ENCODE measurements around the gene NME8. TPM values are rescaled to one million over a fixed set of nuclear protein-coding genes. Genes with fewer than 3 reads are reported as not detected.

The NME8 gene
- total RNA-seq, 1 donor from 2014 or later = not detected

DNA sequence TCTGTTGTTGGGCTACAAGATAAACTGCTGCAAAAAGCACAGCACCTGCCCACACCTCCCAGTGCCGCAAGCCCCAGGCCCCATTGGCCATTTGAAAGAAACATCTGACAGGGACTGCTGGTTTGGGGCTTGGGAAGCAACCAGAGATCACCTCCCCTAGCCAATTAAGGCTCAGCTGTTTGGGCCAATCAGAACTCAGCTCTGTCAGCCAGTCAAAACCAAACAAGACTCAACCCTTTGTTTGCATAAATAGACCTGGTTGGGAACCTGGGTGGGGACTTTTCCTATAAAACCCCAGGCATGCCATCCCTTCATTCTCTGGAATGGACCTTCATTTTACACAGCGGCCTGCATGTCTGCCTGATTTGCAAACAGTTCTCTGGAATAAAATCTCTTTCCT, 17.2 kb upstream of the NME8 start:
- DNase-seq (ENCODE audit: low spot score) = no peak
- Mint-ChIP-seq H3K27ac (no peak overlapping the region), H3K9me3 (no peaks in the 10 kb centered on the region), H3K4me3 (no peak overlapping the region), H3K27me3 (ENCODE audit: insufficient read depth) (peaks cover 16% of the 10 kb centered on the region), H3K36me3 (ENCODE audit: low read depth) (no peaks in the 10 kb centered on the region), H3K4me1 (ENCODE audit: low read depth) (peaks cover 19% of the 10 kb centered on the region)
- intact Hi-C loops (cut with micrococcal nuclease) = loop anchor here (5.0 kb wide), 2 partner anchors 479 to 624 kb away; no protein-coding TSS in a partner anchor

DNA sequence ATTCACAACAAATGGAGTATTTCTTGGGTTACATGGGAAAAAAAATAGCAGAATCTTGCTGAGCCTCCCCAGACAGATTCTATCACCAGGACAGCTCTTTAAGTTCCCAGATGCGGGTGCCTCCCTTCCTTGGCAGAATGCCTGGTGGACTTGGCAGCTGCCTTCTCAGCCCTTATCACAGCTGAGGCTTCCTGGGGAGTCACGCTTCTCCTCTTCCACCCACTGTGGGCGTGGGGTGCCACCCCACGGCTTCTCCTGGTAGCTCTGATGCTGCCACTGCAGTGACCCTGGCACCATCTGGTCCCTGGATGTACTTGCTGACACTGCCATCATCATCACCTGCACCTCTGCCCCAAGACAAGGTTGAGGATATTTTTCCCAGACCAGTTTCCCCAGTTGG, 16.2 kb upstream of the NME8 start:
- Mint-ChIP-seq H3K27ac (no peak overlapping the region), H3K36me3 (ENCODE audit: low read depth) (no peaks in the 10 kb centered on the region), H3K4me1 (ENCODE audit: low read depth) (peaks cover 12% of the 10 kb centered on the region), H3K9me3 (no peaks in the 10 kb centered on the region), H3K4me3 (no peak overlapping the region), H3K27me3 (ENCODE audit: insufficient read depth) (peaks cover 12% of the 10 kb centered on the region)
- no peak for DNase-seq (ENCODE audit: low spot score)
- intact Hi-C loops (cut with micrococcal nuclease) = loop anchor here (5.0 kb wide), 2 partner anchors 480 to 625 kb away; no protein-coding TSS in a partner anchor

DNA sequence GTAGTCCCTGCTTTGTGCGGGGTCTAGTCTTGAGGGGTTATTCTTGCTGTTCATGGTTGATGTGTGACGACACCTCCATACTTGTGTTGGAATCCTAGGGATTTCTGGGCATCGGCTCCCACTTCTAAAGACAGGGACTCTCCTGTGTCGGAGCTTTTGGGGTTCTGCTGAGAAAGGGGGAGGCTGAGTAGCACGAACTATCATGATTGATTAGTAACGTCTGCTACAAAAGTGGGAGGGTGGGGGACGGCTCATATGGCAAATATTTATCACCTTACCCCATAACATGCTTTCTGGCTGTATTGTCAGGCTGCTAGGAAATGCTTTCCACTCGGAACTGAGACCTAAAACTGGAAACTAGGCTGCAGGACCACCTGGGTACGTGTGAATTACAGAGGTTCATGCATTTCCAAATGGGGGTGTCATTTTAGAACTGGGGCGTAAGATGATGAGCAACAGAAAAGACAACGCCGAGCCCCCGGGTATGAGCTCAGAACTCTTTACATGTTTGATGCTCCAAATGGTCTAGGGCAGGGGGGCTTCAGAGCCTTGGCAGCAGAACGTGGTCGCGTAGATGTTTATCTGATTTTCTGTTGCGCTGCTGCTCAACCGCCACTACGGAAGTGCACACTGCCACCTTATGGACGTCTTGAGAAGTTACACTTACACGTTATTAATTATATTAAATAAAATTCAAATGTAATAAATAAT, 15.1 kb upstream of the NME8 start:
- H3K4me3 Mint-ChIP-seq = peak overlapping the region; percentile 72
- no peaks in the 10 kb centered on the region for H3K36me3 Mint-ChIP-seq (ENCODE audit: low read depth)
- intact Hi-C loops (cut with micrococcal nuclease) = loop anchor here (5.0 kb wide), 2 partner anchors 481 to 626 kb away; no protein-coding TSS in a partner anchor
- no peaks in the 10 kb centered on the region for H3K9me3 Mint-ChIP-seq
- H3K27me3 Mint-ChIP-seq (ENCODE audit: insufficient read depth) = peaks cover 12% of the 10 kb centered on the region
- H3K4me1 Mint-ChIP-seq (ENCODE audit: low read depth) = peaks cover 10% of the 10 kb centered on the region
- no peak for DNase-seq (ENCODE audit: low spot score)
- H3K27ac Mint-ChIP-seq = no peak overlapping the region

DNA sequence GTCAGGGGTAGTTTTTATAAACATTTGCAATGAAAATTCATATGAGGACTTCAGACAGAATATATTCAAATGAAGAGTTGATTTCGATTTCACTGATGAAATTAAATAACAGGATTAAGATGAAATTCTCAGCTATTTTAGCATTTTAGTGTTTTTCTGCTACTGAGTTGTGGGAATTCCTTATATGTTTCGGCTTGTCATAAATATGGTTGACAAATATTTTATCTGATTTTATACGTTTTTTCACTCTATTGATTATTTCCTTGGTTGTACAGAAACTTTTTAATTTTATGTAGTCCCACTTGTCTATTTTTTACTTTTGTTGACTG, 14.6 kb upstream of the NME8 start:
- Mint-ChIP-seq H3K4me1 (ENCODE audit: low read depth) (peaks cover 10% of the 10 kb centered on the region), H3K9me3 (no peaks in the 10 kb centered on the region), H3K27me3 (ENCODE audit: insufficient read depth) (peaks cover 12% of the 10 kb centered on the region), H3K27ac (no peak overlapping the region), H3K4me3 (no peak overlapping the region), H3K36me3 (ENCODE audit: low read depth) (no peaks in the 10 kb centered on the region)
- intact Hi-C loops (cut with micrococcal nuclease) = loop anchor here (5.0 kb wide), 2 partner anchors 481 to 626 kb away; no protein-coding TSS in a partner anchor
- no peak for DNase-seq (ENCODE audit: low spot score)

DNA sequence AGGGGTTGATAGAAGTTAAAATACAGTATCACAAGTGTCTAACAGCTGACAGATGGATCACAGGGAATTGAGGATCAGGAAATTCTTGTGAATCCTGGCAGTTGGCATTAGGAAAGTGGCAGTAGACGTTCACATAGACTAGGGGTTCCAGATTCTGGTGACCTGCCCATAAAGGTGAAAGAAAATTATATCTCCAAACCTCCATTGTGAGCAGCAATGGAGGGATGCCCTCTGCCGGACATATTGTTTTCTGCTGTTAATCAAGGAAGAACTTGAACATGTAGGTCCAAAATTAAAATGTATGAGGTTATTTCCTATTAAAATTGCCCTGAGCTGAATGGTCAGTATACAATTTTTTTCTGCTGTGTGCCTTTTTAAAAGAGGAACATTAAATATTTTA, 5.1 kb downstream of the NME8 start:
- intact Hi-C loops (cut with micrococcal nuclease) = no loop called here
- no peaks in the 10 kb centered on the region for H3K9me3 Mint-ChIP-seq
- H3K36me3 Mint-ChIP-seq (ENCODE audit: low read depth) = no peaks in the 10 kb centered on the region
- H3K4me1 Mint-ChIP-seq (ENCODE audit: low read depth) = no peaks in the 10 kb centered on the region
- no peak for DNase-seq (ENCODE audit: low spot score)
- H3K27me3 Mint-ChIP-seq (ENCODE audit: insufficient read depth) = no peaks in the 10 kb centered on the region
- H3K27ac Mint-ChIP-seq = no peak overlapping the region
- no peak overlapping the region for H3K4me3 Mint-ChIP-seq

DNA sequence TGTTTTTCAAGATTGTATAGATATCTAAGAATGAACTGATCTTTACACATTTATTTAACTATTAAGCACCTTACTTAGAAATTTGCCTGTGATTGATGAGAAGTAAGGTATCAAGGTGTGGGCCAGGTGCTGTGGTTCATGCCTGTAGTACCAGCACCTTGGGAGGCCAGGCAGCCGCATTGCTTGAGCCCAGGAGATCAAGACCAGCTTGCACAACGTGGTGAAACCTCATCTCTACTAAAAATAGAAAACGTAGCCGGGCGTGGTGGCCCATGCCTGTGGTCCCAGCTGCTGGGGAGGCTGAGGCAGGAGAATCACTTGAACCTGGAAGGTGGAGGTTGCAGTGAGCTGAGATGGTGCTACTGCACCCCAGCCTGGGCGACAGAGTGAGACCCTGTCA, 33.7 kb downstream of the NME8 start:
- peaks cover 2% of the 10 kb centered on the region for H3K27me3 Mint-ChIP-seq (ENCODE audit: insufficient read depth)
- no peaks in the 10 kb centered on the region for H3K4me1 Mint-ChIP-seq (ENCODE audit: low read depth)
- no peak overlapping the region for H3K27ac Mint-ChIP-seq
- intact Hi-C loops (cut with micrococcal nuclease) = no loop called here
- no peaks in the 10 kb centered on the region for H3K9me3 Mint-ChIP-seq
- no peak for DNase-seq (ENCODE audit: low spot score)
- H3K36me3 Mint-ChIP-seq (ENCODE audit: low read depth) = no peaks in the 10 kb centered on the region
- H3K4me3 Mint-ChIP-seq = no peak overlapping the region

DNA sequence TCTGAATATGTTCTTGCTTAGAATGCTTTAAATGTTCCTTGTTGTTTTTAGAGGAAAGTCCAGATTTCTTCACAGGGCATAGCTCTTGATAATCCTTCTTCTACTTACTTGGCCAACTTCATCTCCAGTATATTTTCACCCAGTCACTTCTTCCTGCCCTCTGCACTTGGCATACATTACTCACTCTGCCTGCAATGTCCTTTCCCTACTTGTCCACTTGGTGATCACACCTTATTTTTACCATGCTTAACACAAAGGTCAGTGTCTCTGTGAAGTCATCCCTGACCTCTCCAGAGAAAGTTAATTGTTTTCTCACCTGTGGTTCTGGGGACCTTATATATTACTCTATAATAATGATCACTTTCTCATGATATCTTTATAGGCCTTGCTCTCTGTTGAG, 45.0 kb downstream of the NME8 start:
- H3K4me3 Mint-ChIP-seq = no peak overlapping the region
- H3K9me3 Mint-ChIP-seq = no peaks in the 10 kb centered on the region
- H3K4me1 Mint-ChIP-seq (ENCODE audit: low read depth) = no peaks in the 10 kb centered on the region
- no peak overlapping the region for H3K27ac Mint-ChIP-seq
- no peak for DNase-seq (ENCODE audit: low spot score)
- intact Hi-C loops (cut with micrococcal nuclease) = no loop called here
- no peaks in the 10 kb centered on the region for H3K36me3 Mint-ChIP-seq (ENCODE audit: low read depth)
- H3K27me3 Mint-ChIP-seq (ENCODE audit: insufficient read depth) = peaks cover 3% of the 10 kb centered on the region

- no peak overlapping the region for H3K27ac Mint-ChIP-seq
- H3K4me1 Mint-ChIP-seq (ENCODE audit: low read depth) = no peaks in the 10 kb centered on the region
- H3K36me3 Mint-ChIP-seq (ENCODE audit: low read depth) = no peaks in the 10 kb centered on the region
- intact Hi-C loops (cut with micrococcal nuclease) = no loop called here
- no peak for DNase-seq (ENCODE audit: low spot score)
- peaks cover 3% of the 10 kb centered on the region for H3K27me3 Mint-ChIP-seq (ENCODE audit: insufficient read depth)
- H3K4me3 Mint-ChIP-seq = no peak overlapping the region
- no peaks in the 10 kb centered on the region for H3K9me3 Mint-ChIP-seq
Measured at GRCh38 chr7:37894671-37895070, 46.3 kb downstream of the NME8 start.

GRCh38 chr7:37899712-37900247, 51.4 kb downstream of the NME8 start:
- DNase-seq (ENCODE audit: low spot score) = no peak
- Mint-ChIP-seq H3K27me3 (ENCODE audit: insufficient read depth) (peaks cover 2% of the 10 kb centered on the region), H3K4me3 (no peak overlapping the region), H3K4me1 (ENCODE audit: low read depth) (no peaks in the 10 kb centered on the region), H3K9me3 (no peaks in the 10 kb centered on the region), H3K36me3 (ENCODE audit: low read depth) (no peaks in the 10 kb centered on the region), H3K27ac (no peak overlapping the region)
- intact Hi-C loops (cut with micrococcal nuclease) = no loop called here

- DNase-seq (ENCODE audit: low spot score) = no peak
- no peaks in the 10 kb centered on the region for H3K36me3 Mint-ChIP-seq (ENCODE audit: low read depth)
- H3K9me3 Mint-ChIP-seq = no peaks in the 10 kb centered on the region
- no peaks in the 10 kb centered on the region for H3K4me1 Mint-ChIP-seq (ENCODE audit: low read depth)
- intact Hi-C loops (cut with micrococcal nuclease) = loop anchor here (1.0 kb wide), 1 partner anchor 473 kb away; no protein-coding TSS in a partner anchor
- H3K27ac Mint-ChIP-seq = no peak overlapping the region
- peaks cover 2% of the 10 kb centered on the region for H3K27me3 Mint-ChIP-seq (ENCODE audit: insufficient read depth)
- H3K4me3 Mint-ChIP-seq = no peak overlapping the region
Measured at GRCh38 chr7:37901236-37901827, 52.9 kb downstream of the NME8 start.

DNA sequence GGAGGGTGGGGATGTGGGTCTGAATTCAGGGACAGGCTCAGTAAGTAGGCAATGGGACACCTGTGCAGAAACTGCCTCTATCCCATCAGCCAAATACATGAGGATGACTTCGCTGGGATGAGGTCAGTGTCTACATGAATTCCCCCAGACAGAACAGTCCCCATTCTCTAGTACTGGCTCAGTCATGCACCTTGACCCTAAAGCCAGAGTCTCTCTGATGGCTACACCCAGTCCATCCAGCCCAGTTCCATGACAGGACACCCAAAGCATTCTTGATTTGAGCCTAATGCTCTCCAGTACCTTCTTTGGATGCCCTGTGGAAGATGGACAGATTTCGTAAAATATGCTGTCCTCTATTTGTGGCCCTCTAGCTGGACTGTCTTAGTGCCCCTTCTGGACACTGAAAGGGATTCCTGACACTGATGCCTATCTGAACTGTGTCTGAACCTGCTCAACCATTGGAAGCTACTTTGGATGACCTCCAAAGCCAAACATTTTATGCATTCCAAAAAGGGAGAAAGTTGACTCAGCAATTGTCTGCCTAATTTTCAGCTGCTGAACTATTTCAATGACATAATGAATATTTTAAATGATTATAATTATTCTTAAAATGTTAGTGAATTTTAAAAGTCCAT, 53.6 kb downstream of the NME8 start:
- Mint-ChIP-seq H3K27me3 (ENCODE audit: insufficient read depth) (peaks cover 2% of the 10 kb centered on the region), H3K4me1 (ENCODE audit: low read depth) (no peaks in the 10 kb centered on the region), H3K9me3 (no peaks in the 10 kb centered on the region), H3K27ac (no peak overlapping the region), H3K4me3 (no peak overlapping the region), H3K36me3 (ENCODE audit: low read depth) (no peaks in the 10 kb centered on the region)
- intact Hi-C loops (cut with micrococcal nuclease) = loop anchor here (1.0 kb wide), 1 partner anchor 472 kb away; no protein-coding TSS in a partner anchor
- DNase-seq (ENCODE audit: low spot score) = no peak

- no peak for DNase-seq (ENCODE audit: low spot score)
- Mint-ChIP-seq H3K27me3 (ENCODE audit: insufficient read depth) (peaks cover 10% of the 10 kb centered on the region), H3K27ac (no peak overlapping the region), H3K4me3 (no peak overlapping the region), H3K4me1 (ENCODE audit: low read depth) (no peaks in the 10 kb centered on the region), H3K9me3 (no peaks in the 10 kb centered on the region), H3K36me3 (ENCODE audit: low read depth) (no peaks in the 10 kb centered on the region)
- intact Hi-C loops (cut with micrococcal nuclease) = no loop called here
Measured at GRCh38 chr7:37908221-37908788, 59.9 kb downstream of the NME8 start.

DNA sequence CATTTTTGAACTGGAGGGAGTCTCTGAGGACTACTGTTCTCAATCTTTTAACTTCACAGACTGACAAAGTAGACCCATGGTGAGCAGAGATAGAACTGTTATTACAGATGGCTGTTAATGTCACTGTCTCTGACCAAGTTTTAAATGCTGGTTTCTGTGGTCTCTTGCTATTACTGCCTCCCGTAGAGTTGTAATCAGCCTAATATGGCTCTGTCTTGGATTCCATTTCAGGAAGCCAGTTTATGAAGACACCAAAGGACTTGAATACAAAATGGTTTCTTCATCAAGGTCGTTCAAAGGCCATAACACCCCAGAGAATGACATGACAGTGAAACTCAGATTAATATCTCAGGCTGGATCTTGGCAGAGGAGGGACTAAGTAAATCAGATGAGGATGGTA, 64.4 kb downstream of the NME8 start:
- intact Hi-C loops (cut with micrococcal nuclease) = no loop called here
- DNase-seq (ENCODE audit: low spot score) = no peak
- Mint-ChIP-seq H3K4me1 (ENCODE audit: low read depth) (no peaks in the 10 kb centered on the region), H3K27me3 (ENCODE audit: insufficient read depth) (peaks cover 36% of the 10 kb centered on the region), H3K9me3 (no peaks in the 10 kb centered on the region), H3K36me3 (ENCODE audit: low read depth) (no peaks in the 10 kb centered on the region), H3K27ac (no peak overlapping the region), H3K4me3 (no peak overlapping the region)

All from activated T-helper 1 cell treated with anti-CD3 and anti-CD28 coated beads, Interleukin-12 subunit alpha, Interleukin-12 subunit beta, Interleukin-2, Interleukin-4 antibody, amounts not matched to agents 30 ng/mL and 10 ng/mL and 1 ng/mL, durations not matched to agents 14 hours and 24 hours and 36 hours (primary cell).